A204.1 (cell line): ENCODE results near the gene APOC3.
"Not testable (repeated sequence)": the region's sequence is repeated elsewhere in the genome, so short reads cannot be mapped to it uniquely, and the experiment has no call there.

Experiments
- FAIRE-seq: peaks from 2 replicates; lab custom pipeline; 2012; peaks lifted over from hg19 to GRCh38; lab: Jason Lieb, UNC

APOC3 gene

GRCh38 chr11:116829525-116830183, at the start of gene APOC3:
APOC3 (plus strand) TSS chr11:116829907; CDS start chr11:116830583, 676 bp downstream.
- FAIRE-seq = no peak

- no peak for FAIRE-seq
Observed at GRCh38 chr11:116782728-116783127, 47.0 kb upstream of the APOC3 start.

GRCh38 chr11:116786326-116786725, 43.4 kb upstream of the APOC3 start:
- no peak for FAIRE-seq

- no peak for FAIRE-seq
Observed at GRCh38 chr11:116786966-116787365, 42.7 kb upstream of the APOC3 start.

GRCh38 chr11:116787436-116787785, 42.3 kb upstream of the APOC3 start:
- FAIRE-seq = no peak

- no peak for FAIRE-seq
Observed at GRCh38 chr11:116787786-116788486, 41.8 kb upstream of the APOC3 start, which contains the start of gene ZPR1. ZPR1 (minus strand) TSS chr11:116788023; CDS start chr11:116787990, 33 bp downstream.

GRCh38 chr11:116788534-116788933, 41.2 kb upstream of the APOC3 start:
- no peak for FAIRE-seq

GRCh38 chr11:116788975-116789374, 40.7 kb upstream of the APOC3 start:
- FAIRE-seq = no peak

GRCh38 chr11:116790167-116791001, 39.3 kb upstream of the APOC3 start:
- no peak for FAIRE-seq

- FAIRE-seq = no peak
Observed at GRCh38 chr11:116791002-116791812, 38.5 kb upstream of the APOC3 start.

- FAIRE-seq = no peak
Observed at GRCh38 chr11:116791813-116792143, 37.9 kb upstream of the APOC3 start, which contains the start of gene APOA5. APOA5 (minus strand) TSS chr11:116791879; CDS start chr11:116791860, 19 bp downstream.

GRCh38 chr11:116792144-116792868, 37.4 kb upstream of the APOC3 start:
- no peak for FAIRE-seq

GRCh38 chr11:116792869-116793771, 36.6 kb upstream of the APOC3 start:
- no peak for FAIRE-seq

- FAIRE-seq = no peak
Observed at GRCh38 chr11:116793772-116794097, 36.0 kb upstream of the APOC3 start.

GRCh38 chr11:116794851-116795250, 34.9 kb upstream of the APOC3 start:
- no peak for FAIRE-seq

GRCh38 chr11:116796548-116796947, 33.2 kb upstream of the APOC3 start:
- FAIRE-seq = no peak

GRCh38 chr11:116797816-116798215, 31.9 kb upstream of the APOC3 start:
- FAIRE-seq = no peak

- no peak for FAIRE-seq
Observed at GRCh38 chr11:116798368-116798767, 31.3 kb upstream of the APOC3 start.

GRCh38 chr11:116800610-116801009, 29.1 kb upstream of the APOC3 start:
- no peak for FAIRE-seq

GRCh38 chr11:116801662-116802061, 28.0 kb upstream of the APOC3 start:
- not testable (repeated sequence) for FAIRE-seq

GRCh38 chr11:116804001-116804400, 25.7 kb upstream of the APOC3 start:
- FAIRE-seq = no peak
